ENCODE data around the gene ADARB2. TPM values are rescaled to one million over a fixed set of nuclear protein-coding genes. Genes with fewer than 3 reads are reported as not detected.

Gene ADARB2
- total and polyA plus RNA-seq, 4 donors, result 0.22 to 1.3 (median 0.55) TPM

GRCh38 chr10:1745780-1746456 is 8.6 kb upstream of the ADARB2 start:
- WGBS, 2 donors, result 64 to 78% methylated on average over 9 of the region's 9 CpGs
- Histone ChIP-seq H3K9me3 (ENCODE audit: control insufficient read depth in 4 of 4, insufficient read depth in 3 of 4, low read length in 3 of 4) (peaks cover under 1 to 7% (median 3%) of the 10 kb centered on the region in 4 donors), H3K27me3 (ENCODE audit: control insufficient read depth in 3 of 3, insufficient read depth in 3 of 3, low read length in 2 of 3) (peaks cover 0 to 21% (median 7%) of the 10 kb centered on the region in 3 donors), H3K4me3 (no peak overlapping the region), H3K4me1 (ENCODE audit: control insufficient read depth in 5 of 5, insufficient read depth in 5 of 5, low read length in 5 of 5) (no peaks in the 10 kb centered on the region), H3K27ac (ENCODE audit: low read depth in 1 of 2, low read length in 1 of 2) (no peak overlapping the region), H3K36me3 (ENCODE audit: control insufficient read depth in 4 of 4, insufficient read depth in 4 of 4, low read length in 4 of 4) (no peaks in the 10 kb centered on the region), H3K9ac (ENCODE audit: insufficient read depth in 1 of 2, low read length in 2 of 2) (no peak overlapping the region)
- DNase-seq (no peak), ATAC-seq (ENCODE audit: insufficient read depth, low FRiP score) (no peak)
- no peak for TF ChIP-seq CTCF (IDR thresholded peaks at IDR 0.05; ENCODE audit: control extremely low read depth, extremely low read depth)

GRCh38 chr10:1744524-1744923 is 7.2 kb upstream of the ADARB2 start:
- DNase-seq, result no peak
- peaks cover 0 to 35% (median 20%) of the 10 kb centered on the region in 3 donors for H3K27me3 ChIP-seq (ENCODE audit: control insufficient read depth in 3 of 3, insufficient read depth in 3 of 3, low read length in 2 of 3)
- WGBS, 2 donors, result 91% methylated on average over 12 of the region's 12 CpGs

GRCh38 chr10:1743141-1743540 is 5.8 kb upstream of the ADARB2 start:
- H3K27me3 ChIP-seq (ENCODE audit: control insufficient read depth in 3 of 3, insufficient read depth in 3 of 3, low read length in 2 of 3), result peaks cover 0 to 49% (median 34%) of the 10 kb centered on the region in 3 donors
- DNase-seq, result no peak
- WGBS, 2 donors, result 67 to 73% methylated on average over 10 of the region's 10 CpGs

More at GRCh38 chr10:1744524-1744923, 7.2 kb upstream of the ADARB2 start:
- Histone ChIP-seq H3K4me3 (no peak overlapping the region), H3K4me1 (ENCODE audit: control insufficient read depth in 5 of 5, insufficient read depth in 5 of 5, low read length in 5 of 5) (no peaks in the 10 kb centered on the region), H3K36me3 (ENCODE audit: control insufficient read depth in 4 of 4, insufficient read depth in 4 of 4, low read length in 4 of 4) (no peaks in the 10 kb centered on the region), H3K9me3 (ENCODE audit: control insufficient read depth in 4 of 4, insufficient read depth in 3 of 4, low read length in 3 of 4) (peaks cover 0 to 10% (median 1%) of the 10 kb centered on the region in 4 donors), H3K27ac (ENCODE audit: low read depth in 1 of 2, low read length in 1 of 2) (no peak overlapping the region), H3K9ac (ENCODE audit: insufficient read depth in 1 of 2, low read length in 2 of 2) (no peak overlapping the region)
- no peak for ATAC-seq (ENCODE audit: insufficient read depth, low FRiP score)
- TF ChIP-seq CTCF (IDR thresholded peaks at IDR 0.05; ENCODE audit: control extremely low read depth, extremely low read depth), result no peak

More at GRCh38 chr10:1743141-1743540, 5.8 kb upstream of the ADARB2 start:
- H3K9ac ChIP-seq (ENCODE audit: insufficient read depth in 1 of 2, low read length in 2 of 2), result no peak overlapping the region
- ATAC-seq (ENCODE audit: insufficient read depth, low FRiP score), result no peak
- H3K4me3 ChIP-seq, result no peak overlapping the region
- H3K36me3 ChIP-seq (ENCODE audit: control insufficient read depth in 4 of 4, insufficient read depth in 4 of 4, low read length in 4 of 4), result no peaks in the 10 kb centered on the region
- H3K9me3 ChIP-seq (ENCODE audit: control insufficient read depth in 4 of 4, insufficient read depth in 3 of 4, low read length in 3 of 4), result peaks cover 0 to 10% (median 0%) of the 10 kb centered on the region in 4 donors
- TF ChIP-seq CTCF (IDR thresholded peaks at IDR 0.05; ENCODE audit: control extremely low read depth, extremely low read depth), result no peak
- H3K4me1 ChIP-seq (ENCODE audit: control insufficient read depth in 5 of 5, insufficient read depth in 5 of 5, low read length in 5 of 5), result no peaks in the 10 kb centered on the region
- no peak overlapping the region for H3K27ac ChIP-seq (ENCODE audit: low read depth in 1 of 2, low read length in 1 of 2)
